K562 (cell line): ENCODE data around the gene GGPS1. TPM values are rescaled to one million over a fixed set of nuclear protein-coding genes. Genes with fewer than 3 reads are reported as not detected.

Experiments used
- E2F5 ChIP-seq: sonication (generic); formaldehyde crosslinking; IDR thresholded peaks from 2 replicates; pipeline ENCODE4 v1.8.0; 2022; ENCODE audit warnings: mild to moderate bottlenecking, missing genetic modification reagents
- ELF1 ChIP-seq: fragments of 200-800 bp; sonication (Bioruptor generic); IDR thresholded peaks from 2 replicates; pipeline ENCODE4 v1.6.1; 2016; ENCODE audit warnings: missing genetic modification characterization, missing compliant biosample characterization
- GATA2 ChIP-seq: sonication (generic); formaldehyde crosslinking; IDR thresholded peaks from 2 replicates; pipeline ENCODE4 v1.4.0; 2020; ENCODE audit warnings: mild to moderate bottlenecking, missing genetic modification reagents
- HDGF ChIP-seq: fragments of 450-650 bp; IDR thresholded peaks from 2 replicates; pipeline ENCODE4 v1.6.1; 2016
- HMG20A ChIP-seq: fragments of 450-650 bp; formaldehyde crosslinking; conservative IDR thresholded peaks from 2 replicates; pipeline ENCODE4 v1.4.0; 2020; ENCODE audit warnings: mild to moderate bottlenecking, mixed read lengths
- HNRNPL ChIP-seq: fragments of 200-400 bp; formaldehyde crosslinking; IDR thresholded peaks from 2 replicates; pipeline ENCODE4 v1.6.1; 2017; ENCODE audit warnings: low read depth, mild to moderate bottlenecking, low read length
- MCM3 ChIP-seq: fragments of 450-650 bp; IDR thresholded peaks from 2 replicates; pipeline ENCODE4 v1.6.1; 2016
- NBN ChIP-seq: fragments of 450-650 bp; IDR thresholded peaks from 2 replicates; pipeline ENCODE4 v1.6.1; 2016; ENCODE audit warnings: low read depth, mild to moderate bottlenecking
- NFRKB ChIP-seq: fragments of 450-650 bp; IDR thresholded peaks from 2 replicates; pipeline ENCODE4 v1.6.1; 2016; ENCODE audit warnings: low read depth
- NR2F6 ChIP-seq: fragments of 450-650 bp; formaldehyde crosslinking; IDR thresholded peaks from 2 replicates; pipeline ENCODE4 v1.4.0; 2020; ENCODE audit warnings: mild to moderate bottlenecking
- PHTF2 ChIP-seq: fragments of 250-450 bp; sonication (Bioruptor Pico); IDR thresholded peaks from 2 replicates; pipeline ENCODE4 v1.5.0; 2021; ENCODE audit warnings: mild to moderate bottlenecking
- PTBP1 ChIP-seq: fragments of 200-400 bp; formaldehyde crosslinking; IDR thresholded peaks from 2 replicates; pipeline ENCODE4 v1.6.1; 2017; ENCODE audit warnings: low read depth, low read length
- SIN3A ChIP-seq, 2 experiments: fragments of 150-350 bp in 1 of 2; IDR thresholded peaks; 2 replicates each; pipeline ENCODE4 v1.6.1; 2011 to 2016; ENCODE audit warnings: borderline replicate concordance in 2 of 2, low read depth in 2 of 2, low read length in 2 of 2, mild to moderate bottlenecking in 2 of 2, moderate library complexity in 2 of 2; ENCODE audit not compliant: control insufficient read depth in 1 of 2
- SMARCB1 ChIP-seq: IDR thresholded peaks from 2 replicates; pipeline ENCODE4 v1.6.1; 2011; ENCODE audit warnings: improper control_type of control experiment, low read depth; ENCODE audit not compliant: insufficient read length
- SMARCC2 ChIP-seq: fragments of 450-650 bp; IDR thresholded peaks from 2 replicates; pipeline ENCODE4 v1.6.1; 2017; ENCODE audit warnings: antibody characterized with exemption, moderate library complexity, mild to moderate bottlenecking, low read depth
- TAF9B ChIP-seq: fragments of 450-650 bp; IDR thresholded peaks from 2 replicates; pipeline ENCODE4 v1.6.1; 2018; ENCODE audit warnings: mild to moderate bottlenecking; ENCODE audit not compliant: partially characterized antibody
- THRAP3 ChIP-seq: fragments of 450-650 bp; IDR thresholded peaks from 2 replicates; pipeline ENCODE4 v1.6.1; 2016; ENCODE audit warnings: mild to moderate bottlenecking, inconsistent platforms, borderline replicate concordance
- TSC22D4 ChIP-seq: fragments of 450-650 bp; IDR thresholded peaks from 2 replicates; pipeline ENCODE4 v1.6.1; 2016; ENCODE audit warnings: missing genetic modification characterization, missing biosample characterization, control low read depth
- ZBTB1 ChIP-seq: sonication (generic); formaldehyde crosslinking; IDR thresholded peaks from 2 replicates; pipeline ENCODE4 v1.8.1; 2023; ENCODE audit warnings: missing genetic modification reagents, low read depth, mild to moderate bottlenecking, borderline replicate concordance
- ZFP30 ChIP-seq: fragments of 250-450 bp; sonication (Bioruptor Pico); IDR thresholded peaks from 2 replicates; pipeline ENCODE4 v1.8.0; 2022; ENCODE audit warnings: moderate library complexity, mild to moderate bottlenecking, inconsistent platforms, borderline replicate concordance
- ZNF133 ChIP-seq: fragments of 250-450 bp; sonication (Bioruptor Pico); IDR thresholded peaks from 2 replicates; pipeline ENCODE4 v1.4.0; 2020; ENCODE audit warnings: mild to moderate bottlenecking
- ZNF212 ChIP-seq: fragments of 450-650 bp; formaldehyde crosslinking; IDR thresholded peaks from 2 replicates; pipeline ENCODE4 v1.4.0; 2020; ENCODE audit warnings: mild to moderate bottlenecking
- ZNF23 ChIP-seq: fragments of 250-450 bp; sonication (Bioruptor Pico); IDR thresholded peaks from 2 replicates; pipeline ENCODE4 v1.4.0; 2020; ENCODE audit warnings: mild to moderate bottlenecking
- ZNF444 ChIP-seq: fragments of 250-450 bp; sonication (Bioruptor Pico); IDR thresholded peaks from 2 replicates; pipeline ENCODE4 v1.4.0; 2020; ENCODE audit warnings: mild to moderate bottlenecking, moderate library complexity
- polyA plus RNA-seq, 8 experiments: library from polyadenylated mRNA; depleted of rRNA in 4 of 8; stranded (reverse) in 5 of 8; unstranded in 3 of 8; fragments of >200 nt; fragmentation: Nextera tagmentation in 2 of 8; fragmentation: Illumina TruSeq in 1 of 8; extraction: Ambion mirVana in 2 of 8; extraction: Trizol in 1 of 8; gene quantifications; 2 replicates each; pipeline versions ENCODE4 v1.2.1 to v1.2.3, GENCODE V29; 2011 to 2014; ENCODE audit warnings: inconsistent platforms in 1 of 8, missing spikeins in 1 of 8
- total RNA-seq, 7 experiments: library from RNA; depleted of rRNA in 6 of 7; stranded (reverse); fragments of >200 nt in 6 of 7; fragmentation: Illumina TruSeq in 2 of 7; extraction: Trizol in 2 of 7; gene quantifications; 2 replicates each; pipeline versions ENCODE4 v1.2.1 to v1.2.3, GENCODE V29; 2011 to 2021; ENCODE audit warnings: low replicate concordance in 1 of 7
- TF ChIP-seq, protein P1 (sequence below), 2 experiments: fragments of 450-650 bp; conservative IDR thresholded peaks; 2 replicates each; pipeline ENCODE4 v1.6.1; 2017; ENCODE audit warnings: mild to moderate bottlenecking in 2 of 2, moderate library complexity in 2 of 2
- TF ChIP-seq, protein P2 (sequence below), 3 experiments: fragments of 200-800 bp in 1 of 3; sonication (Bioruptor generic) in 1 of 3; sonication (generic) in 1 of 3; formaldehyde crosslinking in 1 of 3; IDR thresholded peaks; 2 replicates each; pipeline versions ENCODE4 v1.6.1 to v1.8.0; 2016 to 2022; ENCODE audit warnings: mild to moderate bottlenecking in 2 of 3, missing compliant biosample characterization in 2 of 3, missing genetic modification characterization in 2 of 3, missing genetic modification reagents in 1 of 3

Gene GGPS1
- total and polyA plus RNA-seq, 9 of the 15 experiments (the other 6 are each of a cell fraction or from before 2014, with no cell fraction given), result 18.8 to 104 (median 56.3) TPM

- TF ChIP-seq HNRNPL, result no peak
- 0 out of 2 replicates have a peak, but pooled peaks have one; percentile 37 for TF ChIP-seq THRAP3
- TF ChIP-seq GATA2 (CRISPR knock-in tag), result no peak
- TF ChIP-seq E2F5 (CRISPR knock-in tag), result peak; percentile 24; the same call in 1 of the 2 replicates
- no peak for TF ChIP-seq MCM3
- TF ChIP-seq ZNF23 (CRISPR knock-in tag), result no peak
- no peak for TF ChIP-seq SMARCB1
- TF ChIP-seq NFRKB, result no peak
- TF ChIP-seq, protein P1, sequence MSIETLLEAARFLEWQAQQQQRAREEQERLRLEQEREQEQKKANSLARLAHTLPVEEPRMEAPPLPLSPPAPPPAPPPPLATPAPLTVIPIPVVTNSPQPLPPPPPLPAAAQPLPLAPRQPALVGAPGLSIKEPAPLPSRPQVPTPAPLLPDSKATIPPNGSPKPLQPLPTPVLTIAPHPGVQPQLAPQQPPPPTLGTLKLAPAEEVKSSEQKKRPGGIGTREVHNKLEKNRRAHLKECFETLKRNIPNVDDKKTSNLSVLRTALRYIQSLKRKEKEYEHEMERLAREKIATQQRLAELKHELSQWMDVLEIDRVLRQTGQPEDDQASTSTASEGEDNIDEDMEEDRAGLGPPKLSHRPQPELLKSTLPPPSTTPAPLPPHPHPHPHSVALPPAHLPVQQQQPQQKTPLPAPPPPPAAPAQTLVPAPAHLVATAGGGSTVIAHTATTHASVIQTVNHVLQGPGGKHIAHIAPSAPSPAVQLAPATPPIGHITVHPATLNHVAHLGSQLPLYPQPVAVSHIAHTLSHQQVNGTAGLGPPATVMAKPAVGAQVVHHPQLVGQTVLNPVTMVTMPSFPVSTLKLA (conservative IDR thresholded peaks at IDR 0.05), result 0 out of 4 replicates have a peak, but pooled peaks have one; percentile 10 to 39
- peak; percentile 44; the same call in 1 of the 2 replicates for TF ChIP-seq NBN
- no peak for TF ChIP-seq ZNF444
- TF ChIP-seq PHTF2 (CRISPR knock-in tag), result no peak
- no peak for TF ChIP-seq TAF9B
- no peak for TF ChIP-seq TSC22D4 (tag)
- TF ChIP-seq NR2F6 (CRISPR knock-in tag), result no peak
- peak in 1 of 2 experiments; percentile 21; a peak in 1 of 4 replicates for TF ChIP-seq SIN3A (IDR thresholded peaks at IDR 0.05; ENCODE audit: borderline replicate concordance in 2 of 2, control insufficient read depth in 1 of 2, low read depth in 2 of 2, low read length in 2 of 2)
- peak; percentile 78; the same call in 1 of the 2 replicates for TF ChIP-seq ZBTB1 (CRISPR knock-in tag)
- no peak for TF ChIP-seq ZNF133 (CRISPR knock-in tag)
- no peak for TF ChIP-seq ZFP30 (CRISPR knock-in tag)
- no peak for TF ChIP-seq ELF1
- no peak for TF ChIP-seq HMG20A (CRISPR knock-in tag)
- TF ChIP-seq, protein P2, sequence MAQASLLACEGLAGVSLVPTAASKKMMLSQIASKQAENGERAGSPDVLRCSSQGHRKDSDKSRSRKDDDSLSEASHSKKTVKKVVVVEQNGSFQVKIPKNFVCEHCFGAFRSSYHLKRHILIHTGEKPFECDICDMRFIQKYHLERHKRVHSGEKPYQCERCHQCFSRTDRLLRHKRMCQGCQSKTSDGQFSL (CRISPR knock-in tag; IDR thresholded peaks at IDR 0.05), result no peak
- TF ChIP-seq, protein P2 (tag; IDR thresholded peaks at IDR 0.05), result no peak
- no peak for TF ChIP-seq SMARCC2
- no peak for TF ChIP-seq ZNF212 (CRISPR knock-in tag)
- TF ChIP-seq PTBP1, result no peak
- TF ChIP-seq HDGF, result 0 out of 2 replicates have a peak, but pooled peaks have one; percentile 50
Measured at GRCh38 chr1:235326719-235327558, 1.4 kb upstream of the GGPS1 start (continued).
